Measurements from ENCODE around the gene KPNA2.
"Not testable (repeated sequence)": the region's sequence is repeated elsewhere in the genome, so short reads cannot be mapped to it uniquely, and the experiment has no call there.

The KPNA2 gene

GRCh38 chr17:68035523-68036303 is at the start of gene KPNA2:
Gene KPNA2 (plus strand): TSS chr17:68035735. CDS start chr17:68037133, 1,398 bp downstream.
- DNase-seq: peak; percentile 85 to 88

DNA sequence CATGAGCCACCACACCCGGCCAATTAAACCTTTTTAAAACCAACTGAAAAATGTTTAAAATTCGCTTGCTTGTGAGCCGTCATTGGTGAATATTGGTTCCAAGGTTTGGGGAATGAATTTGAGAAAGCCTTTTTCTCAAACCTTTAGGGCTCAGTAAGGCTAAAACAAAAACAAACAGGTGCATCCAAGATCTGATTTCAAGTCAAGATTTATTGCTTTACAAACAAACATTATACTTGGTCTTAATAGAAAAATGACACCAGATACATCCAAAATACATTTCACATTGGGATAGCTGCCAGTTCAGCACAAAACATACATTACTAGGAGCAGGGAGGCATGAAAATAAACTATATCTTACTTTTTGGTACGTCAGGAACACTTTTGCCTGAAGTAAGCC is 44.6 kb upstream of the KPNA2 start:
- no peak for DNase-seq

DNA sequence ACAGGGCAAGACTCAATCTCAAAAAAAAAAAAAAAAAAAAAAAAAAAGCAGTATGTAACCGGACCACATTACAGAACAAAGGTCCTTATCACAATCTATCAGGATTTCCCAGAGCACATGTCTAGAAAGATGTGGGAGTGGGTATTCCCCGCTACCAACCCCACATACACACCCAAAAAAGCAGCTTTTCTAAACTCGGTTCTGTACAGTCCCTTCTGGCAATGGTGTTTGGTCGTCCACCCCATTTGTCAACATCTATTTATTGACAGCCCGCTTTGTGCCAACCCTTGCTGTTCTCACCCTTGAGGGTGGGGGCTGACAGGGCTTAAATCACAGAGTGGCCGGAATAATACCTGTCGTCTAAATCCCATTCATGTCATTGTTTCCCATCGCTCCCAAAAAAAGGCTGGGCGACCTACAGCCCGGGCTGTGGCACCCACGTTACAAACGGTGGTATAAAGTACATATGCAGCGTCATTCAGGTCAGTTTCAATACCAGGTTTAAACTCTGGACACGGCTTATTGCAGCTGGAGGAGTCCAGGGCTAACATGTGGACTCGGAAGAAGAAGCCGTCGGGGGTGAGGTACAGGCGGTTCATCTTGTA is 42.9 kb upstream of the KPNA2 start:
- no peak for DNase-seq

- peak; percentile 48 to 51 for DNase-seq
These were observed 42.2 kb upstream of the KPNA2 start for GRCh38 chr17:67993153-67993997.

- peak in 1 of 2 experiments; percentile 12 for DNase-seq
These were observed 41.6 kb upstream of the KPNA2 start for GRCh38 chr17:67993998-67994361.

- no peak for DNase-seq
These were observed 40.5 kb upstream of the KPNA2 start for GRCh38 chr17:67994817-67995569.

- no peak for DNase-seq
These were observed 39.8 kb upstream of the KPNA2 start for GRCh38 chr17:67995570-67996263.

- not testable (repeated sequence) for DNase-seq
These were observed 39.0 kb upstream of the KPNA2 start, which contains the start of gene C17orf58 for GRCh38 chr17:67996301-67997171. Gene C17orf58 (minus strand): TSS chr17:67996469. CDS start chr17:67996198, 271 bp downstream.

GRCh38 chr17:67998466-67998865 is 37.1 kb upstream of the KPNA2 start:
- no peak for DNase-seq

DNA sequence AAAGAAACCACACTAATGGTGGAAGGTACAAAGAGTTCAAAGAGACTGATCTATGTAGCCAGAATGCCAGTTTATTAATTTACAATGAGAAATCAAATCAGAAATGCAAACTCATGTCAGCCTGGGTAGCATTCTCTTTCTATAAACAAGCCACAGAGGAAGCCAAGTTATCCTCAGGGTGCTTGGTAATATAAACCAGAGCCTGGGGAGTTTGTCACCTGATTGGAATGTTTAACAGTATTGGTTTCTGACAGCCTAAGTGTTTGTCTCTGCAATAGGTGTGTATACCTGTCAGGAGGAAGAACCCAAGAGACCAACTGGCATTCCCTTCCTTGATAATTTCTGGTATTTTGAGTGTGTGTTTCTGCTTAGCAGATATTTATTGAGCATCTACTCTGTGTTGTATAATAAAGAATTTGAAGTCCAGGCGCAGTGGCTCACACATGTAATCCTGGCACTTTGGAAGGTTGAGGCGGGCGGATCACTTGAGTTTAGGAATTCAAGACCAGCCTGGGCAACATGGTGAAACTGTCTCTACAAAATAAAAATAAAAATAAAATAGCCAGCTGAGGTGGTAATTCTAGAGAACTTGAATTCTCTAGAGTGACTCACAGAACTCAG is 36.1 kb upstream of the KPNA2 start:
- no peak for DNase-seq

- no peak for DNase-seq
These were observed 31.3 kb upstream of the KPNA2 start for GRCh38 chr17:68004201-68004600.

GRCh38 chr17:68006797-68007196 is 28.7 kb upstream of the KPNA2 start:
- DNase-seq: no peak

DNA sequence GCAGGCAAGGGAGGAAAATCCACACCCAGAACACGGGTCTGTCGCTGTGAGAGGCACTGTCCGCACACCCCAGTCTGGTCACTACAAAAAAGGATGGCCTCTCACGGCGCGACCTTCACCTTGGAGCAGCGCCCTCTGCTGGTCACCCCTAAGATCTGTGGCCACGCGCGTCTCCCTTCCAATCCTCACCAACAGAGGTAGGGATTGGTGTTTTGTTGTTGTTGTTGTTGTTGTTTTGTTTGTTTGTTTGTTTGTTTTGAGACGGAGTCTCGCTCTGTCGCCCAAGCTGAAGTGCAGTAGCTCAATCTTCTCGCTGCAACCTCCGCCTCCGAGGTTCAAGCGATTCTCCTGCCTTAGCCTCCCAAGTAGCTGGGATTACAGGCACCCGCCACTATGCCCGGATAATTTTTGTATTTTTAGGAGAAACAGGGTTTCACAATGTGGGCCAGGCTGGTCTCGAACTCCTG is 24.3 kb upstream of the KPNA2 start:
- peak; percentile 40 to 47 for DNase-seq

DNA sequence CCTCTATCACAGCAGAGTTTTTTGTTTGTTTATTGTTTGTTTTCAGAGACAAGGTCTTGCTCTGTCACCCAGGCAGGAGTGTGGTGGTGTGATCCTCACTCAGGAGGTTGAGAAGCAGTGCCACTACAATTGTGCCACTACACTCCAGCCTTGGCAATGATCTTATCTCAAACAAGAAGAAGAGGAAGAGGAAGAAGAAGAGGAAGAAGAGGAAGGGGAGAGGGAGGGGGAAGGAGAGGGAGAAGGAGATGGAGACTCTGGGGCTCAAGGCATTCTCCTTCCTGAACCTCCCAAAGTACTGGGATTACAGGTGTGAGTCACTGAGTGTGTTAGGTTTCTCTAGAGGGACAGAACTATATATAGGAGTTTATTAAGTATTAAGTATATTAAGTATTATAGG is 22.1 kb upstream of the KPNA2 start:
- DNase-seq: no peak

DNA sequence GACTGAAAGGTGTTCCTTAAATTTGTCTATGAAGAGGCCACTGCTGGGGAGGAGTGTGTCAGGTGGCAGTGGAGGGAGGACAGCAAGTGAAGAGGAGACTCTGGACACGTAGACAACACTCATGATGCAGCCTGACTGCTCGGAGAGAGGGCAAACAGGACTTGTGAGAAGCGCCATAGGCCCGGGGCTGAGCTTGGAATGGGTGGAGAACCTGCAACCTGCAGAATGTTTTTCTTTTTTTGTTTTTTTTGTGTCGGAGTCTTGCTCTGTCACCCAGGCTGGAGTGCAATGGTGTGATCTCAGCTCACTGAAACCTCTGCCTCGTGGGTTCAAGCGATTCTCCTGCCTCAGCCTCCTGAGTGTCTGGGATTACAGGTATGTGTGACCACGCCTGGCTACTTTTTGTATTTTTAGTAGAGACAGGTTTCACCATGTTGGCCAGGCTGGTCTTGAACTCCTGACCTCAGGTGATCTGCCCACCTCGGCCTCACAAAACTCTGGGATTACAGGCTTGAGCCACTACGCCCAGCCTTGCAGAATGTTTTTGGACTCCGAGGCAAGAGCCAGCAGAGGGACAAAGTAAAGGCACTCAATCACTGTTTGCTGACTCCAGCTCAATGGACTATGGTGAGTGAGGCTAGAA is 20.3 kb upstream of the KPNA2 start:
- no peak for DNase-seq

DNA sequence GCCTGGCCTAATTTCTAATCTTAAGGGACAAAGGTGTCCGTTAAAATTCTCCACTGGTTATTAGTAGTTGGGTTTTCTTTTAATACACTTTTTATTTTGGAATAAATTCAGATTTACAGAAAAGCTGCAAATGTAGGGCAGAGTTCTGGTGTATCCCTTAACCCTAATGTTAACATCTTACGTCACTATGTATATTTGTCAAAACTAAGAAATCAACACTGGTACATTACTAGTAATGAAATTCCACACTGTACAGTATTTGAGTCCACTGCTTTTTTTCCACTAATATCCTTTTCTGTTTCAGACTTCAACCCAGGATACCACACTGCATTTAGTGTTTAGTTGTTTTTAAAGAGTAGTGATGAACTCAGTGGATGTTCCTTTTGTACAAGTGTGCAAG is 18.7 kb upstream of the KPNA2 start:
- DNase-seq: no peak

- DNase-seq: not testable (repeated sequence)
These were observed 17.0 kb upstream of the KPNA2 start for GRCh38 chr17:68018493-68018892.

GRCh38 chr17:68019336-68019674 is 16.2 kb upstream of the KPNA2 start:
- DNase-seq: no peak

DNA sequence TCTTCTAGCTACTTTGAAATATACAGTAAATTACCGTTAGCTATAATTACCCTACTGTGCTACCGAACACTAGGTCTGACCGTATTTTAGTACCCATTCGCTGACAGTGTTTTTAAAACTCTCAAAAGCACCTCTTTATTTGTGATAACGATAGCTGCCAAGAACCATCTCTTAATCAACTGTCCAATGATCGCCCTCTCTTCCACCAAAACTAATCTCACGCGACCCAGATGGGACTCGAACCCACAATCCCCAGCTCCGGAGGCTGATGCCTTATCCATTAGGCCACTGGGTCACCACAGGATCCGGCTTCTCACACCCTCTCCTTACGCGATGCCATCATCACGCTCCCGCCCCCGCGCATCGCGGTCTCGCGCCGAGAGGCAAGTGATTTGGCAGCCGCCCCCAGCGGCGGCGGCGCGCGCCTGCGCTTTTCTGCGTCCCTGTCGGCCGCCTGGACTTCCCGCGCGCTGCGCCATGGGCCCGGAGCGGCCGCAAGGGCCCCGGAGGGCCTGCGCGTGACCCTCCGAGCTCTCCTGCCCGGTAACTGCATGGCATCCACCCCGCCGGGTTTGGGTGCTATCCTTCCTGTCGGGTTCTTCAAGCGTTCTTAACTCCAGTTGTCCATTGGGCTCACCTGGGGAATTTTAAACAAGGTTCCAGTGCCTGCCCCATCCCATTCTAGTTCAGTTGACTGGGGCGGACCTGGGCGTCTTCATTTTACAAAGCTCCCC is 15.7 kb upstream of the KPNA2 start:
- peak; percentile 96 to 98 for DNase-seq
